Parathyroid adenoma (tissue), 2 donors: Measurements from ENCODE around the gene BDNF.

Source experiments
- H2AFZ ChIP-seq: fragments of 300-600 bp; sonication (generic); one replicate; pipeline ENCODE4 v1.7.0; 2017; ENCODE audit warnings: antibody characterized with exemption, mild to moderate bottlenecking
- H3K27ac ChIP-seq: fragments of 300-600 bp; sonication (generic); one replicate; pipeline ENCODE4 v1.7.0; 2017
- H3K27me3 ChIP-seq: fragments of 300-600 bp; sonication (generic); one replicate; pipeline ENCODE4 v1.7.0; 2017; ENCODE audit warnings: low read length; ENCODE audit not compliant: control insufficient read depth, insufficient read depth
- H3K36me3 ChIP-seq: fragments of 300-600 bp; sonication (generic); one replicate; pipeline ENCODE4 v1.7.0; 2017; ENCODE audit warnings: low read length; ENCODE audit not compliant: control insufficient read depth, insufficient read depth
- H3K4me1 ChIP-seq: fragments of 300-600 bp; sonication (generic); one replicate; pipeline ENCODE4 v1.7.0; 2017; ENCODE audit warnings: control low read depth
- H3K4me2 ChIP-seq: fragments of 300-600 bp; sonication (generic); one replicate; pipeline ENCODE4 v1.7.0; 2017; ENCODE audit warnings: low read length
- H3K4me3 ChIP-seq: fragments of 300-600 bp; sonication (generic); one replicate; pipeline ENCODE4 v1.7.0; 2017; ENCODE audit warnings: low read depth, low read length
- H3K79me2 ChIP-seq: fragments of 300-600 bp; sonication (generic); one replicate; pipeline ENCODE4 v1.7.0; 2017; ENCODE audit warnings: control low read depth
- H3K9ac ChIP-seq: fragments of 300-600 bp; sonication (generic); one replicate; pipeline ENCODE4 v1.7.0; 2017; ENCODE audit warnings: mild to moderate bottlenecking
- H3K9me3 ChIP-seq: fragments of 300-600 bp; sonication (generic); one replicate; pipeline ENCODE4 v1.7.0; 2017; ENCODE audit warnings: low read length; ENCODE audit not compliant: control insufficient read depth
- CTCF ChIP-seq: fragments of 300-600 bp; sonication (generic); IDR thresholded peaks from one replicate; pipeline ENCODE4 v1.7.0; 2017; ENCODE audit warnings: antibody characterized with exemption, mild to moderate bottlenecking
- donor health status: primary hyperparathyroidism.

The BDNF gene

GRCh38 chr11:27710536-27710935 lies 10.3 kb upstream of the BDNF start:
- no peaks in the 10 kb centered on the region for H3K9me3 ChIP-seq
- no peaks in the 10 kb centered on the region for H3K36me3 ChIP-seq
- no peak overlapping the region for H3K4me3 ChIP-seq
- H3K9ac ChIP-seq = no peak overlapping the region
- no peak overlapping the region for H3K4me2 ChIP-seq
- no peaks in the 10 kb centered on the region for H3K4me1 ChIP-seq
- TF ChIP-seq CTCF = no peak
- no peak overlapping the region for H3K27ac ChIP-seq
- no peaks in the 10 kb centered on the region for H3K27me3 ChIP-seq
- no peak overlapping the region for H2AFZ ChIP-seq
- H3K79me2 ChIP-seq = no peaks in the 10 kb centered on the region

- H3K4me1 ChIP-seq = no peaks in the 10 kb centered on the region
- H3K4me2 ChIP-seq = no peak overlapping the region
- no peaks in the 10 kb centered on the region for H3K79me2 ChIP-seq
- no peak overlapping the region for H3K9ac ChIP-seq
- no peaks in the 10 kb centered on the region for H3K9me3 ChIP-seq
- H3K36me3 ChIP-seq = no peaks in the 10 kb centered on the region
- H3K27me3 ChIP-seq = no peaks in the 10 kb centered on the region
- H3K27ac ChIP-seq = no peak overlapping the region
- no peak for TF ChIP-seq CTCF
- H3K4me3 ChIP-seq = no peak overlapping the region
- H2AFZ ChIP-seq = no peak overlapping the region
Observed at GRCh38 chr11:27707676-27708075, 7.4 kb upstream of the BDNF start.

- H3K36me3 ChIP-seq = no peaks in the 10 kb centered on the region
- no peak overlapping the region for H3K4me3 ChIP-seq
- no peaks in the 10 kb centered on the region for H3K4me1 ChIP-seq
- no peaks in the 10 kb centered on the region for H3K79me2 ChIP-seq
- no peaks in the 10 kb centered on the region for H3K9me3 ChIP-seq
- no peaks in the 10 kb centered on the region for H3K27me3 ChIP-seq
- no peak overlapping the region for H3K9ac ChIP-seq
- H3K27ac ChIP-seq = no peak overlapping the region
- TF ChIP-seq CTCF = peak; percentile 23
- no peak overlapping the region for H2AFZ ChIP-seq
- H3K4me2 ChIP-seq = no peak overlapping the region
Observed at GRCh38 chr11:27705873-27706820, 5.9 kb upstream of the BDNF start.

GRCh38 chr11:27703481-27703880 lies 3.2 kb upstream of the BDNF start:
- Histone ChIP-seq H3K9me3 (no peaks in the 10 kb centered on the region), H3K27me3 (no peaks in the 10 kb centered on the region), H3K36me3 (no peaks in the 10 kb centered on the region), H3K79me2 (no peaks in the 10 kb centered on the region), H3K9ac (no peak overlapping the region), H3K4me1 (peaks cover 4% of the 10 kb centered on the region), H3K4me2 (no peak overlapping the region), H3K27ac (no peak overlapping the region), H2AFZ (no peak overlapping the region), H3K4me3 (no peak overlapping the region)
- no peak for TF ChIP-seq CTCF

GRCh38 chr11:27702811-27703210 lies 2.6 kb upstream of the BDNF start:
- Histone ChIP-seq H3K4me1 (peaks cover 4% of the 10 kb centered on the region), H3K27ac (no peak overlapping the region), H3K9me3 (no peaks in the 10 kb centered on the region), H2AFZ (no peak overlapping the region), H3K4me2 (no peak overlapping the region), H3K27me3 (no peaks in the 10 kb centered on the region), H3K9ac (no peak overlapping the region), H3K36me3 (no peaks in the 10 kb centered on the region), H3K79me2 (no peaks in the 10 kb centered on the region), H3K4me3 (no peak overlapping the region)
- TF ChIP-seq CTCF = no peak
